HAP-1 (cell line): Measurements from ENCODE around the gene TFDP3.
A peak's percentile ranks its signal among the peaks of the same experiment; 100 is the strongest.

Experiments
- DNase-seq, 2 experiments: peaks; one replicate each; pipeline ENCODE4 v3.0.0-alpha.2; 2016 to 2020; ENCODE audit warnings: low spot score in 2 of 2
- H3K27me3 ChIP-seq: fragments of 250-450 bp; sonication (Bioruptor Pico); 2 replicates; pipeline ENCODE4 v1.5.1; 2020; ENCODE audit warnings: low read depth, mild to moderate bottlenecking, moderate library complexity
- H3K36me3 ChIP-seq: fragments of 250-450 bp; sonication (Bioruptor Pico); replicated peaks from 2 replicates; pipeline ENCODE4 v1.5.1; 2020; ENCODE audit warnings: mild to moderate bottlenecking
- H3K4me1 ChIP-seq: fragments of 250-450 bp; sonication (Bioruptor Pico); 2 replicates; pipeline ENCODE4 v1.5.1; 2020; ENCODE audit warnings: mild to moderate bottlenecking
- H3K4me3 ChIP-seq: fragments of 250-450 bp; sonication (Bioruptor Pico); 2 replicates; pipeline ENCODE4 v1.5.1; 2020; ENCODE audit warnings: mild to moderate bottlenecking, moderate library complexity
- H3K9me3 ChIP-seq: fragments of 250-450 bp; sonication (Bioruptor Pico); 2 replicates; pipeline ENCODE4 v1.5.1; 2020; ENCODE audit warnings: mild to moderate bottlenecking, moderate library complexity
- in situ Hi-C: fragments of 300-500 bp; cut with MboI; formaldehyde crosslinking; loops from 3 replicates; pipeline ENCODE4 v1.14.3; 2020; ENCODE audit warnings: low sequenced_read_pairs, inconsistent platforms, mixed read lengths

The TFDP3 gene

GRCh38 chrX:133175162-133175561 is 43.0 kb downstream of the TFDP3 start:
- Histone ChIP-seq H3K27me3 (no peaks in the 10 kb centered on the region), H3K9me3 (no peaks in the 10 kb centered on the region), H3K4me1 (peaks cover 11% of the 10 kb centered on the region), H3K4me3 (no peak overlapping the region), H3K36me3 (no peaks in the 10 kb centered on the region)
- no peak for DNase-seq
- in situ Hi-C loops: loop anchor here (10.0 kb wide), 1 partner anchor 200 kb away; no protein-coding TSS in a partner anchor

- Histone ChIP-seq H3K27me3 (no peaks in the 10 kb centered on the region), H3K4me3 (no peak overlapping the region), H3K4me1 (peaks cover 11% of the 10 kb centered on the region), H3K36me3 (no peaks in the 10 kb centered on the region), H3K9me3 (no peaks in the 10 kb centered on the region)
- in situ Hi-C loops: loop anchor here (10.0 to 25.0 kb wide), 2 partner anchors 197 to 435 kb away; no protein-coding TSS in a partner anchor
- peak; percentile 45 to 73 for DNase-seq
Measured at GRCh38 chrX:133171962-133172708, 46.0 kb downstream of the TFDP3 start.
